Measurements from ENCODE around the gene SET.
"Not testable (repeated sequence)": the region's sequence is repeated elsewhere in the genome, so short reads cannot be mapped to it uniquely, and the experiment has no call there.

The SET gene

DNA sequence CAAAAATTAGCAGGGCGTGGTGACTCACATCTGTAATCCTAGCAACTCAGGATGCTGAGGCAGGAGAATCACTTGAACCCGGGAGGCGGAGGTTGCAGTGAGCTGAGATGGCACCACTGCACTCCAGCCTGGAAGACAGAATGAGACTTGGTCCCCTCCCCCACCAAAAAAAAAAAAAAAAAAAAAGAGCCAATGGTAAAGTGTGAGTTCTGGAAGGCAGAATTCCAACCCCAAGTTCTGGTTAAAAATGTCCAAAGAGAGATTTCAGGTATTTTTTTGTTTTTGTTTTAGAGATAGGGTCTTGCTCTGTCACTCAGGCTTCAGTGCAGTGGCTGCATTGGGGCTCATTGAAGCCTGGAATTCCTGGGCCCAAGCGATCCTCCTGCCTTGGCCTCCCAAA is 1.6 kb upstream of the SET start:
- DNase-seq (ENCODE audit: low read depth, low spot score) = no peak

DNA sequence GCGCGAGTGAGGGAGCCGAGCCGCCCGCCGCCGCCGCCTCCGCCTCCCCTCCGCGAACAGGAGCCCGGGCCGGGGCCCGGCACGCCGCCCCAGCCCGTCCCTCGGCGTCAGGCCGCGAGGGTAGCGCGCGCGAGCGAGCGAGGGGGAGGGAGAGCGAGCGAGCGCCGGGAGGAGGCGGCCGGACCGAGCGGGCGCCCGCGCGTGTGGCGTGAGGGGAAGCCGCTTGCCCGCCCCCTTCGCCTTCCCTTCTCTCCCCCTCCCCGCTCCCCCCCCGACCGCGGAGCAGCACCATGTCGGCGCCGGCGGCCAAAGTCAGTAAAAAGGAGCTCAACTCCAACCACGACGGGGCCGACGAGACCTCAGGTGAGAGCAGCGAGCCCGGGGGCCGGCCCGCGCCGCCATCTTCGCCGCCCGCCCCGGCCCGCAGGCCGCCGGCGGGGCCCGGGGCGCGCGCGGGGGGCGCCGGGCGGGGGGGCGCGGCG is 312 bp downstream of the SET start:
- no peak for DNase-seq (ENCODE audit: low read depth, low spot score)

DNA sequence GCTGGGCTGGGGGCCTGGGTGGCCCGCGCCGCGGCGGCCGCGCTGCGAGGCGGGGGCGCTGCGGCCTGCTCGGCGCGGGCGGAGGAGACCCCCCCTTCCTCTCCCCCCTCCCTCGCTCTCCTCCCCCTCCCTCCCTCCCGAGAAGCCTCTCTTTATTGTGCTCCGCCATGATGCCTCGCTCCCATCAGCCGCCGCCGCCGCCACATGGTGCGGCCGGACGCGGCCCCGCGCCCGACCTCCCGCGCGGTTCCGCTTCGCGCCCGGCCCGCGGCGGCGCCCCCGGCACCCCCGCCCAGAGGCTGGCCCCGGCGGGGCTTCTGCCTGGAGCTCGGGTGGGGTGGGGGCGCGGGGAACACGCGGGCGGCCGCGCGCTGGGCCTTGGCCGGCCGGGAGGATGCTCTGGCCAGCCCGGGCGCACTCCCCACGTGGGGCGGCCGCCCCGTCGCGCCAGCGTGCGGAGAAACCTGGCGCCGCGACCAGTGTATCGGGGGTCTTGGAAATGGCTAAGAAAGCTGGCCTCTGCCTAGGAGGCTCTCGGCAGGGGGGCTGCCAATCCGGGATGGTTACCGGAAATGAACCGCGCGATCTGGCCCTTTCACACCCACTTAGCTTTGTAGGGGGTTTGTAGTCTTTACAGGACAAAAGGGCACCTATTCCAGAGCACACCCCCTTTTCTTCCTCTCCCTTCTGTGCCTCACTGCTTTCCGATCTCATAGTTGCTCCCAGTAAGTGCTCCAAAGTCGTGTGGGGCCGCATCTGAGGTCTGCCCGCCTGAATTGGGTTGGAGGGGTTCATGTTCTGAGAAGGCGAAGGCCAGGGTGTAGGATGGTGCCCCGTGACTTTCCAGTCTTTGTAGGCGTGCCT is 1.0 kb downstream of the SET start:
- no peak for DNase-seq (ENCODE audit: low read depth, low spot score)

DNA sequence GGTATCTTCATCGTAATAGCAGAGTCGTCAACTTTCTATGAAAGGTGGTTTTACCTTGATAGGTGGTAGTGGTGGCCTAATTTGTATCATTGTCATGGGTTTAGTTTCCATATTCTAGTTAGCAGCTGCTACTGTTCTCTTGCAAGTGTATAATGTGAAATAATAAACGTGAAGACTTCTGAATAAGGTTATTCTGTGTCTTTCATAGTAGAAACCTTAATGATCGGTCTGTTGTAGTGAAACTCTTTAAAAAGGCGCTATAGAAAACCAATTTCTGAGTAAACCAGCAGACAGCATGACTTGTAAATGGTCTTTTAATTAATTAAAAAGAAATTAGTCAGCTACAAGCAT is 1.6 kb downstream of the SET start:
- DNase-seq (ENCODE audit: low read depth, low spot score) = no peak

DNA sequence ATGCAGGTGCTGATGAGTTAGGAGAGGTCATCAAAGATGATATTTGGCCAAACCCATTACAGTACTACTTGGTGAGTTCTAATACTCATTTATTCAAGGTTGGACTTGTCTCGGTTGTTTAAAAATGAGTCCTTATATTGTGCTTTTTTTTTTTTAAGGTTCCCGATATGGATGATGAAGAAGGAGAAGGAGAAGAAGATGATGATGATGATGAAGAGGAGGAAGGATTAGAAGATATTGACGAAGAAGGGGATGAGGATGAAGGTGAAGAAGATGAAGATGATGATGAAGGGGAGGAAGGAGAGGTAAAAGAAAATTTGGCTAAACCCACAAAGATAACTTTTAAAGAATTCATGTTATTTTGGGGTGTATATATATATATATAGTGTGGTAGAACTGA is 4.7 kb downstream of the SET start:
- DNase-seq (ENCODE audit: low read depth, low spot score) = not testable (repeated sequence)

DNA sequence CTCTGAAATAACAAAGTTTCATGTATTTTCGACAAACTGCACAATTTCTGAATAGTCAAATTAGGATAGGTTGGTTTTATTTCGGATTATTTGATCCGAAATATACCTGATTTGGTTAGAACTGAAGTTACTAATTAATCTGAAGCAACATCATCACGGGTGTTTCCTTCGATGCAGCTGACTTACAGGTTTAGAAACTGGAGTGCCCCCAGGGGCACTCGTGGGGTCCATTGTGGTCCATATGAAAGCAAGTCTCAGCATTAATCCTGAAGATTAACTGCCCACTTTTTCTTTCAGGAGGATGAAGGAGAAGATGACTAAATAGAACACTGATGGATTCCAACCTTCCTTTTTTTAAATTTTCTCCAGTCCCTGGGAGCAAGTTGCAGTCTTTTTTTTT is 5.3 kb downstream of the SET start:
- no peak for DNase-seq (ENCODE audit: low read depth, low spot score)

DNA sequence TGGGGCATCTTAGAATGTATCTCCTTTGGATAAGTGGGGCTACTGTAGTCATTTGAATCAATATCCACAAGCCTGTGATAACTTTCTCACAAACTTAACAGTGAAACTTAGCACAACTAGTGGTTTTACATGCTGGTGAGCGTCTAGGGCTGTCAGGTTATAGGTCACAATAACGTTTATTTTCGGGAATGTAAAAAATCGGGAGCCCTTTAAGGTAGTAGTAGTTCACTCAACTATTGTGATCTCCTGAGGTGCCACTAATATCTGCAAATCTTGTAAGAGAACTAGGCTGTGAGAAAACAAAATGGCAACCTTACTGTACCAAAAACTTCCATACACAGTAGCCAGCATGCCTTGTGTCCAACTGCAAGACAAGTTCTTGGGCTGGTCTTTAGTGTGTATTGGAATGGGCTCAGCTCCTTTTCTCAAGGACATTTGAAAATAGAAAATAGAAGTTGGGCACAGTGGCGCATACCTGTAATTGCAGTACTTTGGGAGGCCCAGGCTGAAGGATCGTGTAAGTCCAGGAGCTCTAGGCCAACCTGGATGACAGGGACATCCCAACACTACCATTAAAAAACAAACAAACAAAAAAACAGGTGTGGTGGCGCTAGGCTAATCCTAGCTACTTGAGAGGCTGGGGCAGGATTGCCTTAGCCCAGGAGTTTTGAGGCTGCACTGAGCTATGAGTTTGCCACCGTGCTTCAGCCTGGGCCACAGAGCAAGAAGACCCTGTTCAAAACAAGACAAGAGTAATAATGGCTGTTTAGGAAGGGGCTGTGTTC is 8.1 kb downstream of the SET start:
- no peak for DNase-seq (ENCODE audit: low read depth, low spot score)

DNA sequence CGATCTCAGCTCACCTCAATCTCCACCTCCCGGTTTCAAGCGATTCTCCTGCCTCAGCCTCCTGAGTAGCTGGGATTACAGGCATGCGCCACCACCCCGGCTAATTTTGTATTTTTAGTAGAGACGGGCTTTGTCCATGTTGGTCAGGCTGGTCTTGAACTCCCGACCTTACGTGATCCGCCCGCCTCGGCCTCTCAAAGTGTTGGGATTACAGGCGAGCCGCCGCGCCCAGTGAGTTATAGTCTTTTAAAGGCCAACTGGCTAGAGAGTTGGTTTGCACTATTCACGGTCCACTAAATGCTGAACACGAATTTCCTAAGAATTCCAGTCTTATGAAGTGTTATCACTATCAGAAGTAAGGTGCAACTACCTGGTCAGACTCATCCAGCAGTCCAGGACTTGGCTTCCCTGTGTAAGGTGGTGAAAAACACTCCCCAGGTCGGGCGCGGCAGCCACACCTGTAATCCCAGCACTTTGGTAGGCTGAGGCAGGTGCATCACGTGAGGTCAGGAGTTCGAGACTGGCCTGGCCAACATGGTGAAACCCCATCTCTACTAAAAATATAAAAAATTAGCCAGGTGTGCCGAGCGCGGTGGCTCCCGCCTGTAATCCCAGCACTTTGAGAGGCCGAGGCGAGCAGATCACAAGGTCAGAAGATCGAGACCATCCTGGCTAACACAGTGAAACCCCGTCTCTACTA is 10.2 kb downstream of the SET start:
- DNase-seq (ENCODE audit: low read depth, low spot score) = not testable (repeated sequence)

DNA sequence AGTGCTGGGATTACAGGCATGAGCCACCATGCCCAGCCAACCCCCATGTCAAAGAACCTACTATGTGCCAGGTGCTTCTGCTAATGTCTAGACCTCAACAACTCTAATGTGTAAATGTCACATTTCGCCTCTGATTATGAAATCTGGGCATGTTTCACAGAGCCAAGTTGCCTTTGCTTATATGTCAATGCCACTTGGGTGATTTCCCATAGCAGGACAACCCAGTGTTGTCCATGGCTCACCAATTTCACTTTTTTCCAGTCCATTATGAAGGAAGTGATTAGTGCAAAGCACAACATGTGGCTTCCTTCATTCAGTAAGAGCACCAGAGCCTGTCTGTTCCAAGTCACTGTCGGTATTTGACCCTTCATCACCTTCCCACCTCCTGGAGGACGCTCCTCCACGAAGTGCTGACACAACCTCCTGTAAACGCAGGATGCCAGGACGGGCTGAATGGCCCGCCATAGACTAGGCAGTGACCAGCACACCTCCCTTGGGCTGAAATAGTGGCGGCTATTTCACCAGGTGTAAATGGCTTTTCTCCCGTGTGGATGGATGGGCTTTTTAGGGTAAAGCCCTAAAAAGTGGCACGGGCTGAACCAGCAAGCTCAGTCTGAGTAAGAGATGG is 12.3 kb downstream of the SET start:
- no peak for DNase-seq (ENCODE audit: low read depth, low spot score)

DNA sequence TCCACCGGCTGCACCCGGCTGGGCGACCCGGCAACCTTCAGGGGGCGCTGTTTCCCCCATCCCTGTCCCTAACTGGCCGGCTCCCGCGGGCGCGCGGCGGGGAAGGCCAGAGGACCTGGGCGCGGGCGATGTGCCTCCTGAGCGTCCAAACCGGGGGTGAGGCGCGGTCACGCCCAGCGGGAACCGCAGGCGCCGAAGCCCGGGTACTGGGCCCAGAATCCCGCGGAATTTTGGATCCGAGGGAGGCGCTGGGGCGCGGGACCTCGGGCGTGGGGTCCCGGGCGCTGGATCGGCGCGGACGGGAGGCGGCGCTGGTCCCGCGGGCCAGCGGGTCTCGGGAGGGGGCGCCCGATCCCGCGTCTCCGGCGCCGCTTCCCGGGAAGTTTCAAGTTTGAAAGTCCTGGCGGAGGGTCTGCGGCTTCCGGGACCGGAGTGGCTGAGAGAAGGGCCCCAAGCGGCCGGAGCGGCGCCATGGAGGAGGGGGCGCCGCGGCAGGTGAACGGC is 13.5 kb downstream of the SET start, which contains the start of gene PKN3:
Gene PKN3, plus strand, starts transcription at position 59 of the 504 bp plus-strand sequence. Its CDS starts 413 bp downstream, at position 472.
- DNase-seq (ENCODE audit: low read depth, low spot score) = no peak

DNA sequence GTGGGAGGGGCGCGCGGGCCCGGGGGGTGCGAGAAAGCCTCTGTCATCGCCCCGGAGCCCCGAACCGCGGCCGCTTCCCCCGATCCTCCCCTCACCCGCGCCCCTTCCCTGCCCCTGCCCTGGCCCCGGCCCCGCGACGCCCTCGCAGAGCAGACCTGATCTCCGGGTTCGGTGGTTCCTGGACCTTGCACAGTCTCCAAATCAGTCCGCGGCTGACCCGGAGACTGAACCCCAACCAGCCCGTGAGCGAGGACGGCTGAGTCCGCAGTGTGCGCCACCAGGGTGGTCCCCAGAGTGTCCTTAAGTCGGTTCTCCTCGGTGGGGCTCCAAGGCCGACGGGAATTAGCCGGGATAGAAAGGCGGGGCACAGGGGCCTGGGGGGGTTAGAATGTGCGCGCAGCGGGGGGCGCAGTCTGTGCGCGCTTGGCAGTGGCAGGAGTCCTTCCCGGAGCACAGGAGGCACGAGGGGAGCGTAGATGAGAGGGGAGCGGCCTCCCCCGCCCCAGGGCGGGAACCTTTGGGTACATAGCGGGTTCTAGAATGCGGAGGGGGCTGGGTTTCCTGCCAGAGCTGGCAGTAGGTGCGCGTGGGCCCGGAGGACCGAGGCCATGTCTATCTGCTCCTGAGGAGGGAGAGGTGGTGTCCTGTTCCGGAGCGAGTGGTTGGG is 14.1 kb downstream of the SET start:
- no peak for DNase-seq (ENCODE audit: low read depth, low spot score)

DNA sequence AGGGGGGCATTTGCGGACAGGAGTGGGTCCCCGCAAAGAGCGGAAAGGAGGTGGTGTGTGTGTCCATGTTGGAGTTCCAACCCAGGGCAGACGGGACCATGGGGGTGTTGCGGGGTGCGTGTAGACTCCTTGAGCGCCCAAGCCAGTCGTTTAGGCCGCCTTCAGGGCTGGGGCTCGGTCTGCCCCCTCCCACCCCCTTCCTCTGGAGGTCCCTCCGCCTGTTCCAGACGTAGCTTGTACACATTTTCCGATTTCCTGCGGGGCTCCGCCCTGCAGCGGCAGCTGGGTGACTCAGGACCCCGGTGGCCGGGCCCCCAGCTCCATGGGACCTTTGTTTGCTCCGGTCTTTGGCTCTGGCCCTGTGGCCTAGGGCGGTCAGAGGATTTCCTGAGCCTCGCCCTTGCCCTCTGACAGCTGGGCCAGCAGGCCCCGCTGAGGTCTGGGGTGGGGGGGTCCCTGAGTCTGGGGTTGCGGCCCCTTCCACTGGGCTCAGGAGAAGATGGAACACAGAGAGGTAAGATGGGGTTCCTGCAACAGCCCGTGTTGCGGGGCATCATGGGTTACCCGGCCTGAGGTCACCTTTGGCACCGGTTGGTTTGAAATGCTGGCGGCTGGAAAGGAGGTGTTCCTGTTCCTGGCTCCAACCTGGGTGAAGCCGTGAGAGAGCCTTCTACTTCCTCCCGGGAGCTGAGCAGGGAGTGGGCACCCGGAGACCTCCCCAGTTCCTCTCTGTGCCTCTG is 14.8 kb downstream of the SET start:
- DNase-seq (ENCODE audit: low read depth, low spot score) = no peak

DNA sequence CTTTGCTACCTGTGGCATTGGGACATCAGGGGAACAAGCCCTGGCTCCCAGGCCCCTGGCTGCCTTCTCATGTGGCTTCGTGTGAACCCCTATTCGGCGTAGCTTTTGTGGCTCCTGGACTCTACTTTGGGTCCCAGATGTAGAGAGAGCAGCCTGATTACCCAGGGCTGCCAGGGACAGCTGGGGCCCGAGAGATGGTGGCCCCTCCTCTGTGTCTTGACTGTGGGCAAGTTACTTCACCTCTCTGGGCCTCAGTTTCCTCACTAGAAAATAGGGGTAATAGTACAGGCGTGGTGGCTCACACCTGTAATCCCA is 15.3 kb downstream of the SET start:
- DNase-seq (ENCODE audit: low read depth, low spot score) = no peak

DNA sequence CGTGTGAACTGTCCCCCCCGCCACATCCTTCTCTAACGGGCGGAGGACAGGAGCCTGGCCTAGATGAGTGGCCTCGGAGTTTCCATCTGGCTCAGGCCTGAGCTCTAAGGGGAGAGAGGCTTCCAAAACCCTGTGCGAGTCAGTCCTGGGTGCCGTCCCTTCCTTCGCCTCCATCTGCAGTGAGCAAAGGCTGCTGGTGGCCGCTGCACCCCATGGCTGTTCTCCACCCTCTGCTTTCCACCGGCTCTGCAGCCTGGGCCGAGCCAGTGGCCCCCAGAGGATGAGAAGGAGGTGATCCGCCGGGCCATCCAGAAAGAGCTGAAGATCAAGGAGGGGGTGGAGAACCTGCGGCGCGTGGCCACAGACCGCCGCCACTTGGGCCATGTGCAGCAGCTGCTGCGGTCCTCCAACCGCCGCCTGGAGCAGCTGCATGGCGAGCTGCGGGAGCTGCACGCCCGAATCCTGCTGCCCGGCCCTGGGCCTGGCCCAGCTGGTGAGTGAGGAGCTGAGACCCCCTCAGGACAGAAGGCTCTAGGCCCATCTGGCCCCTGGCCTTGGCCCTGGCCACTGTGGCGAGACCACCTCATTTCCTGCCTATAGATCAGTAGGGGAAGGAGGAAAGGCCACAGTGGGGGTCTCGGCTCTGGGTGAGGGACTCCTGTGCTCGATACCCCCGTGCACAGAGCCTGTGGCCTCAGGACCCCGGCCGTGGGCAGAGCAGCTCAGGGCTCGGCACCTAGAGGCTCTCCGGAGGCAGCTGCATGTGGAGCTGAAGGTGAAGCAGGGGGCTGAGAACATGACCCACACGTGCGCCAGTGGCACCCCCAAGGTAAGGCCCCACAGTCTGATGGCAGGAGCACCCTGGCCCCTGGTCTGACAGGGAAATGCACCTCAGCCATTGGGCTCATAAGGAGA is 16.3 kb downstream of the SET start:
- no peak for DNase-seq (ENCODE audit: low read depth, low spot score)

DNA sequence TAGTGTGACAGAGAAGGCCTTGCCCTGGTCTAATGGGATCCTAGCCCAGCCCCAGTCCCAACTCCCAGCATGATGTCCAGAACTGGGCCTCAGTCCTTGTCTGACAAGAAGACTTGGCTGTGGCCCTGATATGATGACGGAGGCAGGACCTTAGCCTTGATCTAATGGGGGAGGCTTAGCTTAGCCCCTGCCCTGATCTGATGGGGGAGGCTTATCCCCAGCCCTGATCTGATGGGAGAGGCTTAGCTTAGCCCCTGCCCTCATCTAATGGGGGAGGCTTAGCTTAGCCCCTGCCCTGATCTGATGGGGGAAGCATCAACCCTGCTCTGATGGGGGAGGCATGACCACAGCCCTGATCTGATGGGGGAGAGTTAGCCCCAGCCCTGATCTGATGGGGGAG is 17.0 kb downstream of the SET start:
- no peak for DNase-seq (ENCODE audit: low read depth, low spot score)

DNA sequence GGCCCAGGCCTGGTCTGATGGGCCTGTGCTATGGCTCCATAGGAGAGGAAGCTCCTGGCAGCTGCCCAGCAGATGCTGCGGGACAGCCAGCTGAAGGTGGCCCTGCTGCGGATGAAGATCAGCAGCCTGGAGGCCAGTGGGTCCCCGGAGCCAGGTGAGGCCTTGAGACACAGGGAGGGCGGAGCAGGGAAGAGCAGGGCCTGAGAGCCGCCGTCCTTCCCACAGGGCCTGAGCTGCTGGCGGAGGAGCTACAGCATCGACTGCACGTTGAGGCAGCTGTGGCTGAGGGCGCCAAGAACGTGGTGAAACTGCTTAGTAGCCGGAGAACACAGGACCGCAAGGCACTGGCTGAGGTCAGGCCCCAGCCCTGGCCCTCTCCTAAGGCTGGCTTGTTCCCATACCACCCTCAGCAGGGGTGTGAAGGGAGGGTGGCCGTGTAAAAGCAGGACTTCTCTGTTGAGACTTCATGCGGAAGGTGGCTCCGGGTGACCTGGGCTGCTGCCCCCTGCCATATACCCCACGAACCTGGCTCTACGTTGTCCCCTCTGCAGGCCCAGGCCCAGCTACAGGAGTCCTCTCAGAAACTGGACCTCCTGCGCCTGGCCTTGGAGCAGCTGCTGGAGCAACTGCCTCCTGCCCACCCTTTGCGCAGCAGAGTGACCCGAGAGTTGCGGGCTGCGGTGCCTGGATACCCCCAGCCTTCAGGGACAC is 17.8 kb downstream of the SET start:
- DNase-seq (ENCODE audit: low read depth, low spot score) = no peak

DNA sequence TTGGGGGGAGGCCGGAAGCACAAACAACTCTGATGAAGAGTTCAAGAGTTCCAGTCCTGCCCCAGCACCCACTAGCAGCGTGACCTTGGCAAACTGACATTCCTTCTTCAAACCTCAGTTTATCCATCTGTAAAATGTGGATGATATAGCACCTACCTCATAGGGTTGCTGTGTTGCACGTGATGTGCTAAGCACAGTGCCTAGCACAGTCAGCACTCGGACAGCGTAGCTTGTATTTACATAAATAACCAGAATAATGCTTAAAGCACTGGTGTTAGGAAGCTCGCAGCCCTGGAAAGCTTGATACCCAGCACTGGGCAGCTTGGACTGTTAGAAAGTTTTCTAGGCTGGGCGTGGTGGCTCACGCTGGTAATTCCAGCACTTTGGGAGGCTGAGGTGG is 18.4 kb downstream of the SET start:
- DNase-seq (ENCODE audit: low read depth, low spot score) = no peak

Data from smooth muscle cell of the brain vasculature (primary cell).